Stimulated activated CD4-positive, alpha-beta T cell treated with anti-CD3 and anti-CD28 coated beads, Interleukin-4, amount 100 ng/mL, for 24 hours (primary cell): ENCODE measurements around the gene MARK2.
A peak's percentile ranks its signal among the peaks of the same experiment; 100 is the strongest.

Experiments
- DNase-seq: peaks from one replicate; pipeline ENCODE4 v3.0.0-alpha.2; 2020

MARK2 gene

GRCh38 chr11:63937713-63938478 is 99.0 kb downstream of the MARK2 start:
- peak; percentile 20 for DNase-seq

- peak; percentile 93 for DNase-seq
Observed at GRCh38 chr11:63938479-63939396, 99.8 kb downstream of the MARK2 start, which contains the start of gene NAA40. Gene NAA40, plus strand, starts transcription at chr11:63939002. Its CDS starts 95 bp downstream, at chr11:63939097.

- no peak for DNase-seq
Observed at GRCh38 chr11:63939397-63939891, 100.5 kb downstream of the MARK2 start.

DNA sequence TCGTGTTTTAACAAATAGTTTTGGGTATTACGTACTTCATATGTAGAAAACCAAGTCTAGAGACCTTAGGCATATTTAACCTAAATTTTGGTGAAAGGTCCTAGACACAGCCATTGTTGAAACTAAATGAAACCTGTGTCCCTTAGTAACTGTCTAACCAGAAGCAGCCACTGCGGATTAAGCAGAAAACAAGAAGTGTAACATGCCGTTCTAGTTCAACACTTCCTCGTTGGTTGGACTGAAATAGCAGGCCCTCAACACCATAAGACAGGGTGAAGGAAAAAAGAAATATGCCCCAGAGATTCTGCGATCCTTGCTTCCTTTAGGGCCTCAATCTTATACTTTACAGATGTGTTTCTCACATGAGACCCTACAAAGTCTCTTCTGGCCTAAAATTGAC is 101.9 kb downstream of the MARK2 start:
- DNase-seq = no peak

GRCh38 chr11:63941901-63942300 is 103.0 kb downstream of the MARK2 start:
- no peak for DNase-seq

GRCh38 chr11:63942803-63943202 is 103.9 kb downstream of the MARK2 start:
- DNase-seq = no peak

GRCh38 chr11:63944987-63945386 is 106.1 kb downstream of the MARK2 start:
- no peak for DNase-seq

DNA sequence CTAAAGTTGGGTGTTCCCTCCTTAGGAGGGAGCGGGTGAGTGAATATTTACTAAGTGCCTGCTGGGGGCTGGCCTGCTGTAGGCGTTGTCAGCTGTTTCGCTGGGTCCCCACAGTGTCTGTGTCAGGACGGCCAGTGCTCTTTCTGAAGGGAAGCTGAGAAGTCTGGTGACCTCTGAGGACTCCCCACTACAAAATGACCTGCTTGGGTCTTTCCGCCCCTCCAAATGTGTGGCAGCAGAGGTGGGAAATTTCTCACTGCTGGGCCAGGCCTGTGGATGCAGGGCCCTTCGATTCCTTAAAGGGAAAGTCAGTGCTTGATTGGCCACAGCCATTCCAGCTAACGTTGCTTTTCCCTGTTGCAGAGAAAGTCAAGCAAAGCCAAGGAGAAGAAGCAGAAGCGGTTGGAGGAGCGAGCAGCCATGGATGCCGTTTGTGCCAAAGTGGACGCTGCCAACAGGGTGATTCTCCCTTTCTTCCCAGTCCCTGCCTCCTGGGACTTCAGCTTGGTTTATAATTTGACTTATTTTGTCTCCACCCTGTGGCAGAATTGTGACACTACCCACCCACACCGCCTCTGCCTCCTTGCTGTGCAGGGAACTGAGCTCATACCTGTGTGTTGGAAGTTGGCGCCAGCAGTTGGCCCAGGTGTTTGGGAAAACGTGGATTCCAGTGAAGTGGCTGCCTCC is 106.7 kb downstream of the MARK2 start:
- peak; percentile 62 for DNase-seq

DNA sequence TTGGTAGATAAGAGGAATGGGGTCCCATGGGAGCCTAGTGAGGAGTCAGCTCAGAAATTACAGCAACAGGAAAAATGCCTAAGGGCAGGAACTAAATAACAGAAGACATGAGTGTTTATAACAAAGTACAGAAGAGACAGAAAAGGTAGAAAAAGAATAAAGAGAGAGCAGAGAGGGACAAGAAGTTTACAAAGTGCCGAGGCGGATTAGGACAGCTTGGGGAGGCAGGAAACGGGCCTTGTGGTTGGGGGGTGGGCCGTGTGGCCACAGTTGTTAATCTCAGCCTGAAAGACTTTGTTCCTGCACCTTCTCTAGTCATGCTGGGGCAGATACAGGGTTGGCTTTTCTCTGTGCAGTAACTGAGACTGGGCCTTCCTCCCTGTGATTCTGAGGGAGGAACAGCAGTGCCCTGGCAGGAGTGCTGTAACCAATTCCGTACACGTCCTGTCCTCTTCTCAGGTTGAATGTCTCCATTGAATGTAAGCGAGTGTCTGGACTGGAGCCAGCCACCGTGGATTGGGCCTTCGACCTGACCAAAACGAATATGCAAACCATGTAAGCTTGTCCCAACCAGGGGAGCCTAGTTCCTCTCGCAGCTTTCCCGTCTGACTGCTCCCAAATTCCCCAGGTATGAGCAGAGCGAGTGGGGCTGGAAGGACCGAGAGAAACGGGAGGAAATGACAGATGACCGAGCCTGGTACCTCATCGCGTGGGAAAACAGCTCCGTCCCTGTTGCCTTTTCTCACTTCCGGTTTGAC is 113.0 kb downstream of the MARK2 start:
- DNase-seq = peak; percentile 12

- DNase-seq = no peak
Observed at GRCh38 chr11:63952570-63952969, 113.7 kb downstream of the MARK2 start.

DNA sequence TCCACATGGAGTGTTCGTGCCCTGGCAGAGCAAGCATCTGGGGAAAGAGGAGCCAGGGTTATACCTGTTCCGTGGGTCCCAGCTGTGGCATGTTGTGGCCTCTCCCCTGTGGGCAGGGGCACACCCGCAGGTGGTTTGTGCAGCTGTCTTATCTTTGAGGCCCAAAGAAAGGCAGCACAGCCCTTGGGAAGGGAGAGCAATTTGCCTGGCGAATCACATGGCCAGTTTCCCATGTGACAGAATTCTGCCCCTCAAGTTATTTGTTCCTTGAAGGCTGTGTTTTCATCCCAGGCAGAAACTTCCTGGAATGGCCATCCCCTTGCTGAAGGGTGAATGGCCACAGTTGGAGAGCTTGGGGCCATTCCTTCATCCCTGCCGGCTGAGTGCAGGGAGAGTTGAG is 119.1 kb downstream of the MARK2 start:
- DNase-seq = no peak
